GM23338 (cell line): Measurements from ENCODE around the gene SAMD11. TPM values are rescaled to one million over a fixed set of nuclear protein-coding genes. Genes with fewer than 3 reads are reported as not detected.

ENCODE experiments used
- ATAC-seq: fragments of 200-7000 bp; cut with Tn5 transposase; 3 replicates; pipeline ENCODE4 v1.9.1; 2020
- DNase-seq: peaks from one replicate; pipeline ENCODE4 v3.0.0-alpha.2; 2015; ENCODE audit warnings: low spot score
- H2AFZ ChIP-seq: fragments of 200-600 bp; sonication (generic); 2 replicates; pipeline ENCODE4 v1.8.0; 2016; ENCODE audit warnings: antibody characterized with exemption, mild to moderate bottlenecking, moderate library complexity
- H3F3A ChIP-seq: fragments of 200-600 bp; sonication (generic); replicated peaks from 2 replicates; pipeline ENCODE4 v1.8.0; 2017; ENCODE audit warnings: antibody characterized with exemption, mixed run types, low read depth
- H3K27ac ChIP-seq: fragments of 200-600 bp; sonication (generic); 2 replicates; pipeline ENCODE4 v1.6.1; 2016; ENCODE audit warnings: low read depth
- H3K27me3 ChIP-seq: fragments of 200-600 bp; sonication (generic); 2 replicates; pipeline ENCODE4 v1.8.0; 2016; ENCODE audit warnings: mild to moderate bottlenecking, mixed run types, moderate library complexity; ENCODE audit not compliant: insufficient read depth
- H3K36me3 ChIP-seq: fragments of 200-600 bp; sonication (generic); 2 replicates; pipeline ENCODE4 v1.8.0; 2016; ENCODE audit warnings: mild to moderate bottlenecking; ENCODE audit not compliant: insufficient read depth
- H3K4me1 ChIP-seq: fragments of 200-600 bp; sonication (generic); 2 replicates; pipeline ENCODE4 v1.8.0; 2016; ENCODE audit warnings: mild to moderate bottlenecking, moderate library complexity; ENCODE audit not compliant: insufficient read depth
- H3K4me2 ChIP-seq: fragments of 200-600 bp; sonication (generic); 2 replicates; pipeline ENCODE4 v1.7.1; 2017; ENCODE audit warnings: mixed run types
- H3K4me3 ChIP-seq: fragments of 200-600 bp; sonication (generic); 2 replicates; pipeline ENCODE4 v1.6.1; 2016; ENCODE audit warnings: mixed run types
- H3K79me2 ChIP-seq: fragments of 200-600 bp; sonication (generic); replicated peaks from 2 replicates; pipeline ENCODE4 v1.8.0; 2017; ENCODE audit warnings: mild to moderate bottlenecking; ENCODE audit not compliant: insufficient read depth
- H3K9me2 ChIP-seq: fragments of 200-600 bp; sonication (generic); 2 replicates; pipeline ENCODE4 v1.8.0; 2017; ENCODE audit not compliant: insufficient read depth
- H4K20me1 ChIP-seq: fragments of 200-600 bp; sonication (generic); replicated peaks from 2 replicates; pipeline ENCODE4 v1.8.0; 2017; ENCODE audit warnings: mild to moderate bottlenecking; ENCODE audit not compliant: insufficient read depth
- H3K27ac Mint-ChIP-seq: 2 replicates; pipeline ENCODE4 v1.8.0; 2020; ENCODE audit warnings: inconsistent platforms, mild to moderate bottlenecking, moderate library complexity, mixed read lengths
- H3K27me3 Mint-ChIP-seq: 3 replicates; pipeline ENCODE4 v1.8.0; 2022; ENCODE audit warnings: low read depth, mild to moderate bottlenecking, moderate library complexity, mixed read lengths, inconsistent platforms; ENCODE audit not compliant: insufficient read depth, poor library complexity
- H3K36me3 Mint-ChIP-seq: 3 replicates; pipeline ENCODE4 v1.8.0; 2021; ENCODE audit warnings: low read depth, mild to moderate bottlenecking, inconsistent platforms, moderate library complexity, mixed read lengths
- H3K4me1 Mint-ChIP-seq: 3 replicates; pipeline ENCODE4 v1.8.0; 2020; ENCODE audit warnings: mild to moderate bottlenecking, inconsistent platforms, mixed read lengths
- H3K4me3 Mint-ChIP-seq: 3 replicates; pipeline ENCODE4 v1.8.0; 2021; ENCODE audit warnings: moderate library complexity, mild to moderate bottlenecking, inconsistent platforms, mixed read lengths
- H3K9me3 Mint-ChIP-seq: 3 replicates; pipeline ENCODE4 v1.8.0; 2020; ENCODE audit warnings: moderate library complexity, mild to moderate bottlenecking, inconsistent platforms, mixed read lengths
- CREB1 ChIP-seq: fragments of 250-450 bp; sonication (Bioruptor Pico); IDR thresholded peaks from 2 replicates; pipeline ENCODE4 v1.5.0; 2020; ENCODE audit warnings: low read depth, mild to moderate bottlenecking, moderate library complexity
- ETS1 ChIP-seq: IDR thresholded peaks from 2 replicates; pipeline ENCODE4 v1.6.1; 2016; ENCODE audit warnings: antibody characterized with exemption
- EZH2 ChIP-seq: fragments of 200-600 bp; sonication (generic); IDR thresholded peaks from one replicate; pipeline ENCODE4 v1.8.0; 2017; ENCODE audit warnings: antibody characterized with exemption, mild to moderate bottlenecking, low read depth; ENCODE audit not compliant: unreplicated experiment
- EZH2phosphoT487 ChIP-seq: fragments of 200-600 bp; sonication (generic); IDR thresholded peaks from one replicate; pipeline ENCODE4 v1.8.1; 2018; ENCODE audit warnings: antibody characterized with exemption; ENCODE audit not compliant: unreplicated experiment
- JUNB ChIP-seq: IDR thresholded peaks from one replicate; pipeline ENCODE4 v1.6.1; 2016; ENCODE audit warnings: antibody characterized with exemption; ENCODE audit not compliant: unreplicated experiment
- POLR2AphosphoS5 ChIP-seq: IDR thresholded peaks from 2 replicates; pipeline ENCODE4 v1.6.1; 2016; ENCODE audit warnings: antibody characterized with exemption, low read depth
- REST ChIP-seq: IDR thresholded peaks from one replicate; pipeline ENCODE4 v1.6.1; 2018; ENCODE audit warnings: antibody characterized with exemption; ENCODE audit not compliant: unreplicated experiment
- STAT1 ChIP-seq: IDR thresholded peaks from one replicate; pipeline ENCODE4 v1.6.1; 2016; ENCODE audit warnings: antibody characterized with exemption; ENCODE audit not compliant: unreplicated experiment
- ZNF114 ChIP-seq: fragments of 250-450 bp; sonication (Bioruptor Pico); IDR thresholded peaks from 2 replicates; pipeline ENCODE4 v1.5.0; 2020; ENCODE audit warnings: mild to moderate bottlenecking, moderate library complexity
- polyA plus RNA-seq: library from polyadenylated mRNA; unstranded; fragments of >200 nt; fragmentation: Nextera tagmentation; extraction: Ambion mirVana; gene quantifications from 2 replicates; pipeline ENCODE4 v1.2.1, GENCODE V29; 2016
- total RNA-seq: library from RNA; depleted of rRNA; stranded (reverse); fragments of >200 nt; shearing (Covaris generic); gene quantifications from 2 replicates; pipeline ENCODE4 v1.2.3, GENCODE V29; 2014

The SAMD11 gene
- total and polyA plus RNA-seq, 2 experiments from 2014 or later: 0.14 to 0.40 TPM

GRCh38 chr1:902802-903201 is 20.9 kb upstream of the SAMD11 start:
- no peak overlapping the region for H2AFZ ChIP-seq
- H3K9me2 ChIP-seq: no peaks in the 10 kb centered on the region
- Mint-ChIP-seq H3K4me1 (peaks cover 3% of the 10 kb centered on the region; the same call in 2 of the 3 replicates), H3K27me3 (peaks cover 64% of the 10 kb centered on the region), H3K27ac (no peak overlapping the region), H3K9me3 (no peaks in the 10 kb centered on the region; the same call in 2 of the 3 replicates), H3K36me3 (no peaks in the 10 kb centered on the region), H3K4me3 (no peak overlapping the region)
- H4K20me1 ChIP-seq: no peaks in the 10 kb centered on the region; the same call in 1 of the 2 replicates
- DNase-seq (no peak), ATAC-seq (no peak)
- peaks cover 56% of the 10 kb centered on the region for H3K27me3 ChIP-seq
- no peak overlapping the region for H3K4me2 ChIP-seq
- no peak for TF ChIP-seq ETS1
- no peak for TF ChIP-seq JUNB
- TF ChIP-seq EZH2: no peak
- no peak for TF ChIP-seq STAT1
- no peak overlapping the region for H3K27ac ChIP-seq
- no peaks in the 10 kb centered on the region for H3K36me3 ChIP-seq
- no peaks in the 10 kb centered on the region for H3F3A ChIP-seq
- no peak overlapping the region for H3K4me3 ChIP-seq
- H3K4me1 ChIP-seq: no peaks in the 10 kb centered on the region
- H3K79me2 ChIP-seq: no peaks in the 10 kb centered on the region

- peak overlapping the region; percentile 34; the same call in 1 of the 3 replicates for H3K4me3 Mint-ChIP-seq
- TF ChIP-seq REST (no peak), POLR2AphosphoS5 (no peak), CREB1 (no peak), EZH2phosphoT487 (no peak), ZNF114 (CRISPR knock-in tag) (no peak)
- no peaks in the 10 kb centered on the region for H3K9me2 ChIP-seq
- H3K4me1 Mint-ChIP-seq: peaks cover 5% of the 10 kb centered on the region; the same call in 2 of the 3 replicates
- peaks cover 2% of the 10 kb centered on the region; the same call in 1 of the 3 replicates for H3K36me3 Mint-ChIP-seq
- H3K27ac ChIP-seq: no peak overlapping the region
- H2AFZ ChIP-seq: no peak overlapping the region
- H3K27me3 Mint-ChIP-seq: peaks cover 60% of the 10 kb centered on the region
- H3K79me2 ChIP-seq: no peaks in the 10 kb centered on the region
- no peak overlapping the region for H3K4me2 ChIP-seq
- H3K36me3 ChIP-seq: no peaks in the 10 kb centered on the region
- H4K20me1 ChIP-seq: no peaks in the 10 kb centered on the region; the same call in 1 of the 2 replicates
- no peaks in the 10 kb centered on the region for H3F3A ChIP-seq
- no peaks in the 10 kb centered on the region; the same call in 2 of the 3 replicates for H3K9me3 Mint-ChIP-seq
- ATAC-seq: no peak
- no peak for DNase-seq
- H3K27me3 ChIP-seq: peaks cover 56% of the 10 kb centered on the region
- H3K27ac Mint-ChIP-seq: no peak overlapping the region
- H3K4me1 ChIP-seq: no peaks in the 10 kb centered on the region
- no peak overlapping the region for H3K4me3 ChIP-seq
These were observed 20.4 kb upstream of the SAMD11 start for GRCh38 chr1:903305-903704.
